Neural progenitor cell (in vitro differentiated cells): ENCODE measurements around the gene RSU1. TPM values are rescaled to one million over a fixed set of nuclear protein-coding genes. Genes with fewer than 3 reads are reported as not detected.

Source experiments
- DNase-seq: peaks from one replicate; pipeline ENCODE4 v3.0.0-alpha.2; 2016; ENCODE audit warnings: low spot score
- H2AFZ ChIP-seq: fragments of 200-600 bp; sonication (generic); replicated peaks from 2 replicates; pipeline ENCODE4 v1.6.1; 2016; ENCODE audit warnings: antibody characterized with exemption
- H3F3A ChIP-seq: fragments of 200-600 bp; sonication (generic); 2 replicates; pipeline ENCODE4 v1.6.1; 2016; ENCODE audit warnings: antibody characterized with exemption, low read depth
- H3K27ac ChIP-seq: fragments of 200-600 bp; sonication (generic); 2 replicates; pipeline ENCODE4 v1.5.1; 2016; ENCODE audit warnings: mild to moderate bottlenecking
- H3K27me3 ChIP-seq: fragments of 200-600 bp; sonication (generic); 2 replicates; pipeline ENCODE4 v1.6.1; 2016; ENCODE audit warnings: mild to moderate bottlenecking, moderate library complexity
- H3K36me3 ChIP-seq: fragments of 200-600 bp; sonication (generic); 2 replicates; pipeline ENCODE4 v1.5.1; 2016
- H3K4me1 ChIP-seq: fragments of 200-600 bp; sonication (generic); 2 replicates; pipeline ENCODE4 v1.6.1; 2016; ENCODE audit warnings: mixed run types
- H3K4me2 ChIP-seq: fragments of 200-600 bp; sonication (generic); 2 replicates; pipeline ENCODE4 v1.6.1; 2016
- H3K4me3 ChIP-seq: fragments of 200-600 bp; sonication (generic); 2 replicates; pipeline ENCODE4 v1.5.1; 2016
- H3K79me2 ChIP-seq: fragments of 200-600 bp; sonication (generic); 2 replicates; pipeline ENCODE4 v1.6.1; 2016; ENCODE audit warnings: low read depth
- H3K9ac ChIP-seq: fragments of 200-600 bp; sonication (generic); 2 replicates; pipeline ENCODE4 v1.6.1; 2016
- H3K9me3 ChIP-seq: fragments of 200-600 bp; sonication (generic); 2 replicates; pipeline ENCODE4 v1.5.1; 2016; ENCODE audit warnings: low read depth
- H4K20me1 ChIP-seq: fragments of 200-600 bp; sonication (generic); 2 replicates; pipeline ENCODE4 v1.6.1; 2016; ENCODE audit warnings: low read depth
- H3K27ac Mint-ChIP-seq: 3 replicates; pipeline ENCODE4 v1.8.0; 2021; ENCODE audit warnings: mixed read lengths
- H3K27me3 Mint-ChIP-seq: 2 replicates; pipeline ENCODE4 v1.8.0; 2022; ENCODE audit warnings: low read depth, mild to moderate bottlenecking, inconsistent platforms, moderate library complexity, mixed read lengths; ENCODE audit not compliant: insufficient read depth
- H3K36me3 Mint-ChIP-seq: 3 replicates; pipeline ENCODE4 v1.8.0; 2021; ENCODE audit warnings: mixed read lengths
- H3K4me1 Mint-ChIP-seq: 3 replicates; pipeline ENCODE4 v1.8.0; 2021; ENCODE audit warnings: mixed read lengths
- H3K4me3 Mint-ChIP-seq: 3 replicates; pipeline ENCODE4 v1.8.0; 2021; ENCODE audit warnings: mild to moderate bottlenecking, moderate library complexity, mixed read lengths
- H3K9me3 Mint-ChIP-seq: 3 replicates; pipeline ENCODE4 v1.8.0; 2020; ENCODE audit warnings: mixed read lengths
- CTCF ChIP-seq: fragments of 200-600 bp; sonication (generic); IDR thresholded peaks from 2 replicates; pipeline ENCODE4 v1.5.1; 2017; ENCODE audit warnings: antibody characterized with exemption, mild to moderate bottlenecking
- EZH2 ChIP-seq: fragments of 200-600 bp; sonication (generic); IDR thresholded peaks from 2 replicates; pipeline ENCODE4 v1.6.1; 2017; ENCODE audit warnings: antibody characterized with exemption, mild to moderate bottlenecking, moderate library complexity
- EZH2phosphoT487 ChIP-seq: fragments of 200-600 bp; sonication (generic); IDR thresholded peaks from 2 replicates; pipeline ENCODE4 v1.6.1; 2017; ENCODE audit warnings: antibody characterized with exemption
- total RNA-seq: library from RNA; depleted of rRNA; stranded (reverse); fragments of >200 nt; gene quantifications from 2 replicates; pipeline ENCODE4 v1.2.3, GENCODE V29; 2015; ENCODE audit warnings: low replicate concordance

RSU1 gene
- total RNA-seq, 1 donor from 2014 or later: 9.6 TPM

GRCh38 chr10:16679511-16679910 lies 137.7 kb downstream of the RSU1 start:
- no peaks in the 10 kb centered on the region for H3K79me2 ChIP-seq

GRCh38 chr10:16675334-16675733 lies 141.9 kb downstream of the RSU1 start:
- no peaks in the 10 kb centered on the region for H3K27me3 ChIP-seq
- no peak overlapping the region for H2AFZ ChIP-seq
- H3K27me3 Mint-ChIP-seq: peaks cover 5% of the 10 kb centered on the region
- H4K20me1 ChIP-seq: peaks cover under 1% of the 10 kb centered on the region
- no peaks in the 10 kb centered on the region for H3K9me3 ChIP-seq
- H3K9me3 Mint-ChIP-seq: peaks cover 2% of the 10 kb centered on the region
- peaks cover 5% of the 10 kb centered on the region for H3K4me1 ChIP-seq
- peaks cover 1% of the 10 kb centered on the region for H3K36me3 Mint-ChIP-seq
- H3K79me2 ChIP-seq: no peaks in the 10 kb centered on the region
- H3F3A ChIP-seq: no peaks in the 10 kb centered on the region
- H3K27ac ChIP-seq: no peak overlapping the region
- no peak overlapping the region for H3K9ac ChIP-seq
- H3K4me3 ChIP-seq: no peak overlapping the region
- H3K36me3 ChIP-seq: no peaks in the 10 kb centered on the region
- no peaks in the 10 kb centered on the region for H3K4me1 Mint-ChIP-seq
- H3K27ac Mint-ChIP-seq: no peak overlapping the region
- no peak for DNase-seq
- no peak for TF ChIP-seq EZH2
- no peak for TF ChIP-seq CTCF
- no peak for TF ChIP-seq EZH2phosphoT487
- H3K4me3 Mint-ChIP-seq: no peak overlapping the region
- no peak overlapping the region for H3K4me2 ChIP-seq

More at GRCh38 chr10:16679511-16679910, 137.7 kb downstream of the RSU1 start:
- Histone ChIP-seq H4K20me1 (no peaks in the 10 kb centered on the region), H3F3A (no peaks in the 10 kb centered on the region), H3K4me3 (no peak overlapping the region), H3K27me3 (no peaks in the 10 kb centered on the region), H3K4me1 (peaks cover 5% of the 10 kb centered on the region), H3K27ac (no peak overlapping the region), H3K9me3 (no peaks in the 10 kb centered on the region), H3K4me2 (no peak overlapping the region), H2AFZ (no peak overlapping the region), H3K36me3 (no peaks in the 10 kb centered on the region), H3K9ac (no peak overlapping the region)
- no peak for DNase-seq
- H3K9me3 Mint-ChIP-seq: peaks cover 2% of the 10 kb centered on the region
- no peak overlapping the region for H3K27ac Mint-ChIP-seq
- TF ChIP-seq CTCF (no peak), EZH2 (no peak), EZH2phosphoT487 (no peak)
- H3K4me1 Mint-ChIP-seq: no peaks in the 10 kb centered on the region
- no peaks in the 10 kb centered on the region for H3K27me3 Mint-ChIP-seq
- H3K4me3 Mint-ChIP-seq: no peak overlapping the region
- peaks cover 1% of the 10 kb centered on the region for H3K36me3 Mint-ChIP-seq

- no peak overlapping the region for H3K27ac Mint-ChIP-seq
- no peak overlapping the region for H3K9ac ChIP-seq
- H2AFZ ChIP-seq: no peak overlapping the region
- no peak for DNase-seq
- H3K36me3 Mint-ChIP-seq: peaks cover 1% of the 10 kb centered on the region
- H3K27me3 ChIP-seq: no peaks in the 10 kb centered on the region
- H3K9me3 ChIP-seq: no peaks in the 10 kb centered on the region
- no peaks in the 10 kb centered on the region for H3K4me1 Mint-ChIP-seq
- H3K4me1 ChIP-seq: peaks cover 5% of the 10 kb centered on the region
- H3K4me3 Mint-ChIP-seq: no peak overlapping the region
- H3K4me3 ChIP-seq: no peak overlapping the region
- no peak overlapping the region for H3K27ac ChIP-seq
- TF ChIP-seq EZH2 (no peak), CTCF (no peak), EZH2phosphoT487 (no peak)
- peaks cover 2% of the 10 kb centered on the region for H3K9me3 Mint-ChIP-seq
- H3F3A ChIP-seq: no peaks in the 10 kb centered on the region
- no peaks in the 10 kb centered on the region for H3K36me3 ChIP-seq
- peaks cover 7% of the 10 kb centered on the region for H4K20me1 ChIP-seq
- no peaks in the 10 kb centered on the region for H3K79me2 ChIP-seq
- peaks cover 5% of the 10 kb centered on the region for H3K27me3 Mint-ChIP-seq
- no peak overlapping the region for H3K4me2 ChIP-seq
Measured at GRCh38 chr10:16674147-16674703, 143.0 kb downstream of the RSU1 start.
